ENCODE data around the gene MARCO. TPM values are rescaled to one million over a fixed set of nuclear protein-coding genes. Genes with fewer than 3 reads are reported as not detected.

Gene MARCO
- total and polyA plus RNA-seq, 4 donors, result 20.3 to 833 (median 163) TPM

DNA sequence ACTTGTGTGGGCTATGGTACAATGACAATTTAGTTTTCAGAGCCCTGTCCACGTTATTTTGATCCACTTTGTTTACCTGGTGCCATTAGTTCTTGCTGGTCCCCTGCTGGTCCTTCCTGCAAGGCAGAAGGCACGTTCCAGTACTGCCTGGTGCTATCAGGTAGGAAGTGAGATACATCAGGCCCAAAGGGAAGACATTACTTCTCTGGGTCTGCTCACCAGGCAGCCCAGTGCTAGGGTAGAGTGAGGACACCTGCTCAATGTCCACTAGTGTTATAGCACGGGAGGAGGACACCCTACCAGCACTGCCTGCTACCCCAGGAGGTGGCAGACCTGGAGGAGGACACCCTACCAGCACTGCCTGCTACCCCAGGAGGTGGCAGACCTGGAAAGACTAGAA, 23.7 kb downstream of the MARCO start:
- DNase-seq (no peak), ATAC-seq (ENCODE audit: insufficient read depth, low FRiP score) (no peak)
- H3K4me3 ChIP-seq, result no peak overlapping the region
- H3K4me1 ChIP-seq (ENCODE audit: control insufficient read depth in 5 of 5, insufficient read depth in 5 of 5, low read length in 5 of 5), result no peaks in the 10 kb centered on the region
- H3K9me3 ChIP-seq (ENCODE audit: control insufficient read depth in 4 of 4, insufficient read depth in 3 of 4, low read length in 3 of 4), result peaks cover 0 to 2% (median 0%) of the 10 kb centered on the region in 4 donors
- no peak overlapping the region for H3K9ac ChIP-seq (ENCODE audit: insufficient read depth in 1 of 2, low read length in 2 of 2)
- no peaks in the 10 kb centered on the region for H3K27me3 ChIP-seq (ENCODE audit: control insufficient read depth in 3 of 3, insufficient read depth in 3 of 3, low read length in 2 of 3)
- 38 to 65% methylated on average over 3 of the region's 3 CpGs for WGBS, 2 donors
- H3K27ac ChIP-seq (ENCODE audit: low read depth in 1 of 2, low read length in 1 of 2), result no peak overlapping the region
- TF ChIP-seq, protein P1, sequence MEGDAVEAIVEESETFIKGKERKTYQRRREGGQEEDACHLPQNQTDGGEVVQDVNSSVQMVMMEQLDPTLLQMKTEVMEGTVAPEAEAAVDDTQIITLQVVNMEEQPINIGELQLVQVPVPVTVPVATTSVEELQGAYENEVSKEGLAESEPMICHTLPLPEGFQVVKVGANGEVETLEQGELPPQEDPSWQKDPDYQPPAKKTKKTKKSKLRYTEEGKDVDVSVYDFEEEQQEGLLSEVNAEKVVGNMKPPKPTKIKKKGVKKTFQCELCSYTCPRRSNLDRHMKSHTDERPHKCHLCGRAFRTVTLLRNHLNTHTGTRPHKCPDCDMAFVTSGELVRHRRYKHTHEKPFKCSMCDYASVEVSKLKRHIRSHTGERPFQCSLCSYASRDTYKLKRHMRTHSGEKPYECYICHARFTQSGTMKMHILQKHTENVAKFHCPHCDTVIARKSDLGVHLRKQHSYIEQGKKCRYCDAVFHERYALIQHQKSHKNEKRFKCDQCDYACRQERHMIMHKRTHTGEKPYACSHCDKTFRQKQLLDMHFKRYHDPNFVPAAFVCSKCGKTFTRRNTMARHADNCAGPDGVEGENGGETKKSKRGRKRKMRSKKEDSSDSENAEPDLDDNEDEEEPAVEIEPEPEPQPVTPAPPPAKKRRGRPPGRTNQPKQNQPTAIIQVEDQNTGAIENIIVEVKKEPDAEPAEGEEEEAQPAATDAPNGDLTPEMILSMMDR (IDR thresholded peaks at IDR 0.05; ENCODE audit: control extremely low read depth, extremely low read depth), result no peak
- H3K36me3 ChIP-seq (ENCODE audit: control insufficient read depth in 4 of 4, insufficient read depth in 4 of 4, low read length in 4 of 4), result no peaks in the 10 kb centered on the region

- Histone ChIP-seq H3K27me3 (ENCODE audit: control insufficient read depth in 3 of 3, insufficient read depth in 3 of 3, low read length in 2 of 3) (no peaks in the 10 kb centered on the region), H3K9ac (ENCODE audit: insufficient read depth in 1 of 2, low read length in 2 of 2) (no peak overlapping the region), H3K36me3 (ENCODE audit: control insufficient read depth in 4 of 4, insufficient read depth in 4 of 4, low read length in 4 of 4) (no peaks in the 10 kb centered on the region), H3K4me1 (ENCODE audit: control insufficient read depth in 5 of 5, insufficient read depth in 5 of 5, low read length in 5 of 5) (no peaks in the 10 kb centered on the region), H3K9me3 (ENCODE audit: control insufficient read depth in 4 of 4, insufficient read depth in 3 of 4, low read length in 3 of 4) (peaks cover 0 to 2% (median 0%) of the 10 kb centered on the region in 4 donors), H3K27ac (ENCODE audit: low read depth in 1 of 2, low read length in 1 of 2) (peak overlapping the region in 1 of 2 donors; percentile 34), H3K4me3 (no peak overlapping the region)
- WGBS, 2 donors, result 71 to 91% methylated on average over 6 of the region's 6 CpGs
- DNase-seq, result no peak
- no peak for ATAC-seq (ENCODE audit: insufficient read depth, low FRiP score)
- TF ChIP-seq, protein P1 (IDR thresholded peaks at IDR 0.05; ENCODE audit: control extremely low read depth, extremely low read depth), result no peak
Measured at GRCh38 chr2:118967124-118967880, 25.3 kb downstream of the MARCO start.

GRCh38 chr2:118968042-118968441, 26.0 kb downstream of the MARCO start:
- Histone ChIP-seq H3K9me3 (ENCODE audit: control insufficient read depth in 4 of 4, insufficient read depth in 3 of 4, low read length in 3 of 4) (peaks cover 0 to 2% (median 0%) of the 10 kb centered on the region in 4 donors), H3K4me1 (ENCODE audit: control insufficient read depth in 5 of 5, insufficient read depth in 5 of 5, low read length in 5 of 5) (no peaks in the 10 kb centered on the region), H3K36me3 (ENCODE audit: control insufficient read depth in 4 of 4, insufficient read depth in 4 of 4, low read length in 4 of 4) (no peaks in the 10 kb centered on the region), H3K27ac (ENCODE audit: low read depth in 1 of 2, low read length in 1 of 2) (peak overlapping the region in 1 of 2 donors; percentile 34), H3K27me3 (ENCODE audit: control insufficient read depth in 3 of 3, insufficient read depth in 3 of 3, low read length in 2 of 3) (no peaks in the 10 kb centered on the region), H3K4me3 (no peak overlapping the region), H3K9ac (ENCODE audit: insufficient read depth in 1 of 2, low read length in 2 of 2) (no peak overlapping the region)
- 41 to 58% methylated on average over 3 of the region's 3 CpGs for WGBS, 2 donors
- DNase-seq, result no peak
- no peak for ATAC-seq (ENCODE audit: insufficient read depth, low FRiP score)
- TF ChIP-seq, protein P1 (IDR thresholded peaks at IDR 0.05; ENCODE audit: control extremely low read depth, extremely low read depth), result no peak

Data from lung (tissue), 12 donors.